ENCODE measurements around the gene LGALS9C.
"Not testable (repeated sequence)": the region's sequence is repeated elsewhere in the genome, so short reads cannot be mapped to it uniquely, and the experiment has no call there.

LGALS9C gene

GRCh38 chr17:18494250-18494768 lies 17.7 kb downstream of the LGALS9C start:
- DNase-seq; CTCF ChIA-PET; POLR2A ChIA-PET; H3K4me3 ChIP-seq (ENCODE audit: control insufficient read depth in 1 of 7, extremely low read depth in 1 of 7, insufficient read depth in 4 of 7, low read depth in 2 of 7, low read length in 6 of 7); H3K27ac ChIP-seq (ENCODE audit: insufficient read depth in 1 of 2, low read depth in 1 of 2, low read length in 2 of 2, poor library complexity in 1 of 2, severe bottlenecking in 2 of 2); H3K36me3 ChIP-seq (ENCODE audit: control insufficient read depth in 4 of 4, insufficient read depth in 4 of 4, low read length in 3 of 4); H3K4me1 ChIP-seq (ENCODE audit: control extremely low read depth in 1 of 4, control insufficient read depth in 4 of 4, insufficient read depth in 4 of 4, low read length in 3 of 4); H3K27me3 ChIP-seq (replicated peaks in 2 of 5; ENCODE audit: control insufficient read depth in 4 of 5, insufficient read depth in 5 of 5, low read length in 4 of 5); H3K9me3 ChIP-seq (ENCODE audit: control extremely low read depth in 1 of 5, control insufficient read depth in 4 of 5, insufficient read depth in 2 of 5, low read depth in 1 of 5, low read length in 4 of 5): not testable (repeated sequence)
- 73% methylated on average over 2 of the region's 13 CpGs for WGBS (ENCODE audit: insufficient coverage)

- no CpG with 5 or more reads among the region's 6 CpGs for WGBS (ENCODE audit: insufficient coverage)
- H3K9me3 ChIP-seq (ENCODE audit: control extremely low read depth in 1 of 5, control insufficient read depth in 4 of 5, insufficient read depth in 2 of 5, low read depth in 1 of 5, low read length in 4 of 5); H3K27me3 ChIP-seq (replicated peaks in 2 of 5; ENCODE audit: control insufficient read depth in 4 of 5, insufficient read depth in 5 of 5, low read length in 4 of 5); H3K36me3 ChIP-seq (ENCODE audit: control insufficient read depth in 4 of 4, insufficient read depth in 4 of 4, low read length in 3 of 4); H3K4me3 ChIP-seq (ENCODE audit: control insufficient read depth in 1 of 7, extremely low read depth in 1 of 7, insufficient read depth in 4 of 7, low read depth in 2 of 7, low read length in 6 of 7); H3K27ac ChIP-seq (ENCODE audit: insufficient read depth in 1 of 2, low read depth in 1 of 2, low read length in 2 of 2, poor library complexity in 1 of 2, severe bottlenecking in 2 of 2); POLR2A ChIA-PET; H3K4me1 ChIP-seq (ENCODE audit: control extremely low read depth in 1 of 4, control insufficient read depth in 4 of 4, insufficient read depth in 4 of 4, low read length in 3 of 4): not testable (repeated sequence)
- DNase-seq: peak in 1 of 3 donors; percentile 9
- CTCF ChIA-PET: interaction anchor here (1.5 kb wide), 1 partner anchor 177 kb away, joined by 9 read pairs; no protein-coding TSS in a partner anchor
These were observed 20.5 kb downstream of the LGALS9C start for GRCh38 chr17:18497044-18497443.

- H3K36me3 ChIP-seq (ENCODE audit: control insufficient read depth in 4 of 4, insufficient read depth in 4 of 4, low read length in 3 of 4); POLR2A ChIA-PET; H3K27ac ChIP-seq (ENCODE audit: insufficient read depth in 1 of 2, low read depth in 1 of 2, low read length in 2 of 2, poor library complexity in 1 of 2, severe bottlenecking in 2 of 2); H3K9me3 ChIP-seq (ENCODE audit: control extremely low read depth in 1 of 5, control insufficient read depth in 4 of 5, insufficient read depth in 2 of 5, low read depth in 1 of 5, low read length in 4 of 5); DNase-seq; CTCF ChIA-PET; H3K27me3 ChIP-seq (replicated peaks in 2 of 5; ENCODE audit: control insufficient read depth in 4 of 5, insufficient read depth in 5 of 5, low read length in 4 of 5); H3K4me3 ChIP-seq (ENCODE audit: control insufficient read depth in 1 of 7, extremely low read depth in 1 of 7, insufficient read depth in 4 of 7, low read depth in 2 of 7, low read length in 6 of 7); H3K4me1 ChIP-seq (ENCODE audit: control extremely low read depth in 1 of 4, control insufficient read depth in 4 of 4, insufficient read depth in 4 of 4, low read length in 3 of 4): not testable (repeated sequence)
- WGBS (ENCODE audit: insufficient coverage): no CpG with 5 or more reads among the region's 6 CpGs
These were observed 22.5 kb downstream of the LGALS9C start for GRCh38 chr17:18499100-18499499.

- WGBS (ENCODE audit: insufficient coverage): 92% methylated on average over 7 of the region's 15 CpGs
- H3K27ac ChIP-seq (ENCODE audit: insufficient read depth in 1 of 2, low read depth in 1 of 2, low read length in 2 of 2, poor library complexity in 1 of 2, severe bottlenecking in 2 of 2); POLR2A ChIA-PET; H3K9me3 ChIP-seq (ENCODE audit: control extremely low read depth in 1 of 5, control insufficient read depth in 4 of 5, insufficient read depth in 2 of 5, low read depth in 1 of 5, low read length in 4 of 5); H3K36me3 ChIP-seq (ENCODE audit: control insufficient read depth in 4 of 4, insufficient read depth in 4 of 4, low read length in 3 of 4); CTCF ChIA-PET; DNase-seq; H3K27me3 ChIP-seq (replicated peaks in 2 of 5; ENCODE audit: control insufficient read depth in 4 of 5, insufficient read depth in 5 of 5, low read length in 4 of 5); H3K4me1 ChIP-seq (ENCODE audit: control extremely low read depth in 1 of 4, control insufficient read depth in 4 of 4, insufficient read depth in 4 of 4, low read length in 3 of 4); H3K4me3 ChIP-seq (ENCODE audit: control insufficient read depth in 1 of 7, extremely low read depth in 1 of 7, insufficient read depth in 4 of 7, low read depth in 2 of 7, low read length in 6 of 7): not testable (repeated sequence)
These were observed 23.2 kb downstream of the LGALS9C start for GRCh38 chr17:18499756-18500155.

- CTCF ChIA-PET; DNase-seq; H3K9me3 ChIP-seq (ENCODE audit: control extremely low read depth in 1 of 5, control insufficient read depth in 4 of 5, insufficient read depth in 2 of 5, low read depth in 1 of 5, low read length in 4 of 5): not testable (repeated sequence)
These were observed 23.7 kb downstream of the LGALS9C start for GRCh38 chr17:18500281-18500680.

GRCh38 chr17:18500816-18501215 lies 24.2 kb downstream of the LGALS9C start:
- WGBS (ENCODE audit: insufficient coverage): 90% methylated on average over 2 of the region's 18 CpGs
- H3K27ac ChIP-seq (ENCODE audit: insufficient read depth in 1 of 2, low read depth in 1 of 2, low read length in 2 of 2, poor library complexity in 1 of 2, severe bottlenecking in 2 of 2); H3K4me1 ChIP-seq (ENCODE audit: control extremely low read depth in 1 of 4, control insufficient read depth in 4 of 4, insufficient read depth in 4 of 4, low read length in 3 of 4); H3K4me3 ChIP-seq (ENCODE audit: control insufficient read depth in 1 of 7, extremely low read depth in 1 of 7, insufficient read depth in 4 of 7, low read depth in 2 of 7, low read length in 6 of 7); CTCF ChIA-PET; POLR2A ChIA-PET; DNase-seq; H3K36me3 ChIP-seq (ENCODE audit: control insufficient read depth in 4 of 4, insufficient read depth in 4 of 4, low read length in 3 of 4); H3K9me3 ChIP-seq (ENCODE audit: control extremely low read depth in 1 of 5, control insufficient read depth in 4 of 5, insufficient read depth in 2 of 5, low read depth in 1 of 5, low read length in 4 of 5); H3K27me3 ChIP-seq (replicated peaks in 2 of 5; ENCODE audit: control insufficient read depth in 4 of 5, insufficient read depth in 5 of 5, low read length in 4 of 5): not testable (repeated sequence)

More at GRCh38 chr17:18500281-18500680, 23.7 kb downstream of the LGALS9C start:
- H3K36me3 ChIP-seq (ENCODE audit: control insufficient read depth in 4 of 4, insufficient read depth in 4 of 4, low read length in 3 of 4); H3K4me3 ChIP-seq (ENCODE audit: control insufficient read depth in 1 of 7, extremely low read depth in 1 of 7, insufficient read depth in 4 of 7, low read depth in 2 of 7, low read length in 6 of 7); H3K27me3 ChIP-seq (replicated peaks in 2 of 5; ENCODE audit: control insufficient read depth in 4 of 5, insufficient read depth in 5 of 5, low read length in 4 of 5); H3K27ac ChIP-seq (ENCODE audit: insufficient read depth in 1 of 2, low read depth in 1 of 2, low read length in 2 of 2, poor library complexity in 1 of 2, severe bottlenecking in 2 of 2); H3K4me1 ChIP-seq (ENCODE audit: control extremely low read depth in 1 of 4, control insufficient read depth in 4 of 4, insufficient read depth in 4 of 4, low read length in 3 of 4); POLR2A ChIA-PET: not testable (repeated sequence)
- WGBS (ENCODE audit: insufficient coverage): no CpG with 5 or more reads among the region's 10 CpGs

GRCh38 chr17:18503221-18503620 lies 26.6 kb downstream of the LGALS9C start:
- H3K36me3 ChIP-seq (ENCODE audit: control insufficient read depth in 4 of 4, insufficient read depth in 4 of 4, low read length in 3 of 4); H3K27ac ChIP-seq (ENCODE audit: insufficient read depth in 1 of 2, low read depth in 1 of 2, low read length in 2 of 2, poor library complexity in 1 of 2, severe bottlenecking in 2 of 2); H3K4me3 ChIP-seq (ENCODE audit: control insufficient read depth in 1 of 7, extremely low read depth in 1 of 7, insufficient read depth in 4 of 7, low read depth in 2 of 7, low read length in 6 of 7); DNase-seq; CTCF ChIA-PET; H3K9me3 ChIP-seq (ENCODE audit: control extremely low read depth in 1 of 5, control insufficient read depth in 4 of 5, insufficient read depth in 2 of 5, low read depth in 1 of 5, low read length in 4 of 5); H3K27me3 ChIP-seq (replicated peaks in 2 of 5; ENCODE audit: control insufficient read depth in 4 of 5, insufficient read depth in 5 of 5, low read length in 4 of 5); H3K4me1 ChIP-seq (ENCODE audit: control extremely low read depth in 1 of 4, control insufficient read depth in 4 of 4, insufficient read depth in 4 of 4, low read length in 3 of 4); POLR2A ChIA-PET: not testable (repeated sequence)
- no CpG with 5 or more reads among the region's 5 CpGs for WGBS (ENCODE audit: insufficient coverage)
